HepG2 (cell line): ENCODE data around the gene KLRC4. TPM values are rescaled to one million over a fixed set of nuclear protein-coding genes. Genes with fewer than 3 reads are reported as not detected.

Experiments
- ATAC-seq: fragments of 200-7000 bp; cut with Tn5 transposase; 3 replicates; pipeline ENCODE4 v1.9.1; 2020; ENCODE audit warnings: mild to moderate bottlenecking, moderate library complexity
- BruUV-seq: library from RNA; stranded (reverse); fragments of 400-500 nt; replicated peaks from 2 replicates; lab custom pipeline; 2021; lab: Mats Ljungman, UMichigan
- CTCF ChIA-PET: fragments of 300-600 bp; formaldehyde crosslinking; extraction: SDS; loops from one replicate; lab custom pipeline; 2021; ENCODE audit warnings: low total read pairs, inconsistent platforms, low intra/inter-chr PET ratio; lab: Yijun Ruan, JAX
- POLR2A ChIA-PET: fragments of 350-600 bp; sonication (Branson Sonifier 250); formaldehyde crosslinking; loops from one replicate; lab custom pipeline; 2020; ENCODE audit warnings: antibody characterized with exemption, inconsistent platforms; lab: Yijun Ruan, JAX
- DNase-seq: peaks from one replicate; pipeline ENCODE4 v3.0.0-alpha.2; 2015; ENCODE audit warnings: low spot score
- FAIRE-seq: peaks from 3 replicates; lab custom pipeline; 2011; peaks lifted over from hg19 to GRCh38; lab: Jason Lieb, UNC
- H2AFZ ChIP-seq: one replicate; pipeline ENCODE4 v1.6.1; 2011; ENCODE audit warnings: low read length, inconsistent platforms
- H3K27ac ChIP-seq: fragments of 300-600 bp; 3 replicates; pipeline ENCODE4 v1.8.0; 2011; ENCODE audit warnings: mixed run types, mild to moderate bottlenecking, mixed read lengths, low read length, inconsistent platforms; ENCODE audit not compliant: insufficient read depth; ENCODE audit errors: extremely low read length
- H3K27me3 ChIP-seq, 2 experiments: fragments of 200-600 bp in 1 of 2; 2 replicates in 1 of 2; 3 replicates in 1 of 2; pipeline versions ENCODE4 v1.6.0 to v1.8.0; 2011; ENCODE audit warnings: low read length in 2 of 2, mild to moderate bottlenecking in 2 of 2, moderate library complexity in 2 of 2, inconsistent platforms in 1 of 2; ENCODE audit not compliant: insufficient read depth in 2 of 2, control insufficient read depth in 1 of 2
- H3K36me3 ChIP-seq, 2 experiments: fragments of 200-600 bp in 1 of 2; replicated peaks in 1 of 2; 2 replicates in 1 of 2; 3 replicates in 1 of 2; pipeline versions ENCODE4 v1.5.1 to v1.8.0; 2011; ENCODE audit warnings: low read length in 2 of 2, inconsistent platforms in 1 of 2; ENCODE audit not compliant: insufficient read depth in 2 of 2, control insufficient read depth in 1 of 2
- H3K4me1 ChIP-seq: 2 replicates; pipeline ENCODE4 v1.5.1; 2012; ENCODE audit warnings: low read length, inconsistent platforms; ENCODE audit not compliant: insufficient read depth
- H3K4me2 ChIP-seq: 2 replicates; pipeline ENCODE4 v1.6.0; 2011; ENCODE audit warnings: low read depth, low read length, inconsistent platforms
- H3K4me3 ChIP-seq, 3 experiments: fragments of 200-600 bp in 1 of 3; sonication (generic), shearing (Covaris generic) in 1 of 3; replicated peaks in 1 of 3; 2 replicates each; pipeline ENCODE4 v1.5.1; 2011 to 2016; ENCODE audit warnings: low read length in 3 of 3, inconsistent platforms in 2 of 3, low read depth in 2 of 3, mild to moderate bottlenecking in 2 of 3, control low read depth in 1 of 3, mixed read lengths in 1 of 3; ENCODE audit not compliant: insufficient read depth in 1 of 3
- H3K79me2 ChIP-seq: one replicate; pipeline ENCODE4 v1.6.1; 2011; ENCODE audit warnings: low read length, inconsistent platforms; ENCODE audit not compliant: insufficient read depth
- H3K9ac ChIP-seq: 2 replicates; pipeline ENCODE4 v1.6.0; 2011; ENCODE audit warnings: mild to moderate bottlenecking, low read depth, low read length, inconsistent platforms; ENCODE audit not compliant: insufficient read depth
- H3K9me3 ChIP-seq: 2 replicates; pipeline ENCODE4 v1.5.1; 2012; ENCODE audit warnings: mild to moderate bottlenecking, low read length
- H4K20me1 ChIP-seq: 2 replicates; pipeline ENCODE4 v1.6.0; 2011; ENCODE audit warnings: inconsistent platforms, mild to moderate bottlenecking, low read length, moderate library complexity; ENCODE audit not compliant: insufficient read depth
- CENPBD1 ChIP-seq: sonication (generic); formaldehyde crosslinking; IDR thresholded peaks from 2 replicates; pipeline ENCODE4 v1.8.0; 2022; ENCODE audit warnings: missing genetic modification reagents, low read depth, mild to moderate bottlenecking, borderline replicate concordance
- CHD2 ChIP-seq: IDR thresholded peaks from 2 replicates; pipeline ENCODE4 v1.6.1; 2011; ENCODE audit warnings: low read depth, low read length, improper control_type of control experiment
- HOXA3 ChIP-seq: sonication (generic); formaldehyde crosslinking; IDR thresholded peaks from 2 replicates; pipeline ENCODE4 v1.5.0; 2020; ENCODE audit warnings: missing genetic modification reagents
- ISX ChIP-seq: sonication (generic); formaldehyde crosslinking; conservative IDR thresholded peaks from 2 replicates; pipeline ENCODE4 v1.5.0; 2020; ENCODE audit warnings: missing genetic modification reagents
- PHB2 ChIP-seq: fragments of 450-650 bp; IDR thresholded peaks from 2 replicates; pipeline ENCODE4 v1.6.1; 2018; ENCODE audit not compliant: partially characterized antibody
- RFX3 ChIP-seq: IDR thresholded peaks from 2 replicates; pipeline ENCODE4 v1.6.1; 2016; ENCODE audit warnings: missing biosample characterization, missing genetic modification reagents
- RFX5 ChIP-seq: IDR thresholded peaks from 2 replicates; pipeline ENCODE4 v1.6.1; 2011; ENCODE audit warnings: low read depth, low read length, improper control_type of control experiment
- SIN3A ChIP-seq: IDR thresholded peaks from 2 replicates; pipeline ENCODE4 v1.6.1; 2011; ENCODE audit warnings: low read depth, mild to moderate bottlenecking, control low read depth, low read length, borderline replicate concordance
- SMARCE1 ChIP-seq: fragments of 450-650 bp; IDR thresholded peaks from 2 replicates; pipeline ENCODE4 v1.6.1; 2017; ENCODE audit warnings: borderline replicate concordance
- TARDBP ChIP-seq: sonication (generic); formaldehyde crosslinking; IDR thresholded peaks from 2 replicates; pipeline ENCODE4 v1.8.0; 2022; ENCODE audit warnings: mild to moderate bottlenecking, missing genetic modification reagents
- ZBTB7B ChIP-seq: sonication (generic); formaldehyde crosslinking; IDR thresholded peaks from 2 replicates; pipeline ENCODE4 v1.4.0; 2020; ENCODE audit warnings: missing genetic modification reagents
- ZFAT ChIP-seq: sonication (generic); formaldehyde crosslinking; conservative IDR thresholded peaks from 2 replicates; pipeline ENCODE4 v1.8.1; 2023; ENCODE audit warnings: missing genetic modification reagents, inconsistent platforms
- ZNF382 ChIP-seq: sonication (generic); formaldehyde crosslinking; IDR thresholded peaks from 2 replicates; pipeline ENCODE4 v1.5.0; 2020; ENCODE audit warnings: missing genetic modification reagents, mild to moderate bottlenecking, borderline replicate concordance
- ZNF430 ChIP-seq: sonication (generic); formaldehyde crosslinking; IDR thresholded peaks from 2 replicates; pipeline ENCODE4 v1.9.0; 2021; ENCODE audit warnings: mild to moderate bottlenecking, missing genetic modification reagents
- ZNF572 ChIP-seq: sonication (generic); formaldehyde crosslinking; IDR thresholded peaks from 2 replicates; pipeline ENCODE4 v1.5.1; 2020; ENCODE audit warnings: mild to moderate bottlenecking, missing genetic modification reagents
- ZNF615 ChIP-seq: sonication (generic); formaldehyde crosslinking; IDR thresholded peaks from 2 replicates; pipeline ENCODE4 v1.5.0; 2020; ENCODE audit warnings: mild to moderate bottlenecking, missing genetic modification reagents, borderline replicate concordance
- ZNF646 ChIP-seq: sonication (generic); formaldehyde crosslinking; IDR thresholded peaks from 2 replicates; pipeline ENCODE4 v1.9.0; 2021; ENCODE audit warnings: mild to moderate bottlenecking, missing genetic modification reagents
- ZNF792 ChIP-seq: IDR thresholded peaks from 2 replicates; pipeline ENCODE4 v1.6.1; 2016
- WGBS: methylation state at CpG from one replicate; pipeline ENCODE4 v1.1.6; 2017; ENCODE audit warnings: low lambda C conversion rate; 5-methylcytosine and 5-hydroxymethylcytosine counted together
- in situ Hi-C: cut with HindIII; loops from 2 replicates; pipeline ENCODE4 v1.10.0; 2017; ENCODE audit warnings: low pct_unique_long_range_greater_than_20kb; ENCODE audit not compliant: extremely low pct_ligation_motif_present
- intact Hi-C: fragments of 100-400 bp; cut with micrococcal nuclease; formaldehyde crosslinking; loops from one replicate; pipeline ENCODE4 v1.10.0; 2022; ENCODE audit not compliant: unreplicated experiment
- polyA plus RNA-seq, 8 experiments: library from polyadenylated mRNA; depleted of rRNA in 3 of 8; stranded (reverse) in 7 of 8; unstranded in 1 of 8; fragments of >200 nt; fragmentation: Illumina TruSeq in 4 of 8; extraction: Trizol in 4 of 8; gene quantifications; 2 replicates each; pipeline versions ENCODE4 v1.2.1 to v1.2.3, GENCODE V29; 2011 to 2016; ENCODE audit warnings: low read depth in 4 of 8, missing spikeins in 1 of 8, mixed read lengths in 1 of 8; ENCODE audit not compliant: insufficient read depth in 1 of 8
- total RNA-seq, 5 experiments: library from RNA; depleted of rRNA; stranded (reverse); fragments of >200 nt; fragmentation: Illumina TruSeq; extraction: Trizol; gene quantifications; 2 replicates each; pipeline ENCODE4 v1.2.3, GENCODE V29; 2016; ENCODE audit warnings: low read depth in 1 of 5
- TF ChIP-seq, protein P1 (sequence below): IDR thresholded peaks from 2 replicates; pipeline ENCODE4 v1.6.1; 2016; ENCODE audit warnings: missing genetic modification reagents, missing compliant biosample characterization
- TF ChIP-seq, protein P2 (sequence below): sonication (generic); formaldehyde crosslinking; IDR thresholded peaks from 2 replicates; pipeline ENCODE4 v1.4.0; 2020; ENCODE audit warnings: missing genetic modification reagents

Gene KLRC4
- total and polyA plus RNA-seq, 2 of the 13 experiments (the other 11 are each of a cell fraction or from before 2014, with no cell fraction given), result 0.09 TPM; not detected in 1

- H3K9ac ChIP-seq, result no peak overlapping the region
- no peak for ATAC-seq
- H2AFZ ChIP-seq, result no peak overlapping the region
- H3K4me2 ChIP-seq, result no peak overlapping the region
- in situ Hi-C loops (no loop called here), intact Hi-C loops (no loop called here)
- H4K20me1 ChIP-seq, result no peaks in the 10 kb centered on the region
- no peaks in the 10 kb centered on the region for H3K4me1 ChIP-seq
- peaks cover 12% of the 10 kb centered on the region; the same call in 1 of the 2 replicates for H3K9me3 ChIP-seq
- TF ChIP-seq SMARCE1, result no peak
- no peak for TF ChIP-seq ZNF572
- TF ChIP-seq ZNF382 (CRISPR knock-in tag), result no peak
- no peak for TF ChIP-seq CENPBD1
- TF ChIP-seq RFX3 (CRISPR knock-in tag), result no peak
- TF ChIP-seq, protein P1, sequence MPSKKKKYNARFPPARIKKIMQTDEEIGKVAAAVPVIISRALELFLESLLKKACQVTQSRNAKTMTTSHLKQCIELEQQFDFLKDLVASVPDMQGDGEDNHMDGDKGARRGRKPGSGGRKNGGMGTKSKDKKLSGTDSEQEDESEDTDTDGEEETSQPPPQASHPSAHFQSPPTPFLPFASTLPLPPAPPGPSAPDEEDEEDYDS (CRISPR knock-in tag), result no peak
- no peak for TF ChIP-seq CHD2
- no peak for TF ChIP-seq ZNF646 (CRISPR knock-in tag)
- no peak for TF ChIP-seq RFX5
- no peak for TF ChIP-seq ZBTB7B (CRISPR knock-in tag)
- no peak for TF ChIP-seq TARDBP
- no peak for TF ChIP-seq ZNF430 (CRISPR knock-in tag)
- no peak for TF ChIP-seq PHB2
- TF ChIP-seq HOXA3 (CRISPR knock-in tag), result no peak
- TF ChIP-seq SIN3A, result no peak
- no peak for TF ChIP-seq ISX (CRISPR knock-in tag)
- no peak for TF ChIP-seq ZNF792 (CRISPR knock-in tag)
- TF ChIP-seq, protein P2, sequence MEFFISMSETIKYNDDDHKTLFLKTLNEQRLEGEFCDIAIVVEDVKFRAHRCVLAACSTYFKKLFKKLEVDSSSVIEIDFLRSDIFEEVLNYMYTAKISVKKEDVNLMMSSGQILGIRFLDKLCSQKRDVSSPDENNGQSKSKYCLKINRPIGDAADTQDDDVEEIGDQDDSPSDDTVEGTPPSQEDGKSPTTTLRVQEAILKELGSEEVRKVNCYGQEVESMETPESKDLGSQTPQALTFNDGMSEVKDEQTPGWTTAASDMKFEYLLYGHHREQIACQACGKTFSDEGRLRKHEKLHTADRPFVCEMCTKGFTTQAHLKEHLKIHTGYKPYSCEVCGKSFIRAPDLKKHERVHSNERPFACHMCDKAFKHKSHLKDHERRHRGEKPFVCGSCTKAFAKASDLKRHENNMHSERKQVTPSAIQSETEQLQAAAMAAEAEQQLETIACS (CRISPR knock-in tag), result no peak
- TF ChIP-seq ZNF615, result no peak
- no peak for TF ChIP-seq ZFAT (CRISPR knock-in tag)
- TF ChIP-seq, all 625 proteins: peak for 0
- CTCF ChIA-PET, result no interaction called here
- POLR2A ChIA-PET, result no interaction called here
- no TSS peak for BruUV-seq
- Histone ChIP-seq H3K79me2 (no peaks in the 10 kb centered on the region), H3K27ac (no peak overlapping the region), H3K36me3 (no peaks in the 10 kb centered on the region), H3K27me3 (no peaks in the 10 kb centered on the region), H3K4me3 (no peak overlapping the region)
- 0% methylated on average over 2 of the region's 2 CpGs for WGBS
- DNase-seq (no peak), FAIRE-seq (no peak)
These were observed 47.3 kb upstream of the KLRC4 start for GRCh38 chr12:10456856-10457255.
